ENCODE results near the gene TMEM108. TPM values are rescaled to one million over a fixed set of nuclear protein-coding genes. Genes with fewer than 3 reads are reported as not detected.

The TMEM108 gene
- polyA plus RNA-seq, 1 of the 3 experiments (the other 2 are of a cell fraction) = 8.6 TPM

DNA sequence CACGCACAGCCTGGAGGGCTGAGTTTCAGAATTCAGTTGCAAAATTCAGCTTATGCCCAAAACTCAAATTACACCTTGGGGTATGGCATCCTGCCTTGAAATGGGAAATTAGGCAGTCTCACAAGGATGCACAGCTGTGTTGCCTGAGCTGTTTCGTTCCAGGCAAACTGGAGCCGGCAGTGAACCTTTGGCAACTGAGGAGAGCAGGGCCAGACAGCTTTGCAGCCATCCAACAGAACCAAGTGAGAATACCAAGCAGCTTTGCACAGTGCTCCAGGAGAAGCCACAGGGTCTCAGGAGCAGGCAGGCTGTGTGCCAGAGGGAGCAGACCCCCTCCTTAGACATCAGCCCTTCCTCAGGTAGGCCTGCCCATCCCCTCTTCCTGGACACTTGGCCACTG lies 329.2 kb downstream of the TMEM108 start:
- CTCF ChIA-PET = interaction anchor here (2.6 kb wide), 1 partner anchor 17 kb away, joined by 9 read pairs; no protein-coding TSS in a partner anchor

GRCh38 chr3:133367956-133368355 lies 329.8 kb downstream of the TMEM108 start:
- no peak overlapping the region for H3K27ac ChIP-seq (ENCODE audit: low read depth in 2 of 2, low read length in 1 of 2)

More for the DNA sequence above, 329.2 kb downstream of the TMEM108 start:
- TF ChIP-seq YY1 (IDR thresholded peaks at IDR 0.05; ENCODE audit: low read depth) (no peak), MXI1 (IDR thresholded peaks at IDR 0.05; ENCODE audit: low read depth, low read length) (no peak), ELF1 (IDR thresholded peaks at IDR 0.05) (no peak), RXRA (IDR thresholded peaks at IDR 0.05; ENCODE audit: borderline replicate concordance, low read depth) (no peak)
- TF ChIP-seq, protein P1, sequence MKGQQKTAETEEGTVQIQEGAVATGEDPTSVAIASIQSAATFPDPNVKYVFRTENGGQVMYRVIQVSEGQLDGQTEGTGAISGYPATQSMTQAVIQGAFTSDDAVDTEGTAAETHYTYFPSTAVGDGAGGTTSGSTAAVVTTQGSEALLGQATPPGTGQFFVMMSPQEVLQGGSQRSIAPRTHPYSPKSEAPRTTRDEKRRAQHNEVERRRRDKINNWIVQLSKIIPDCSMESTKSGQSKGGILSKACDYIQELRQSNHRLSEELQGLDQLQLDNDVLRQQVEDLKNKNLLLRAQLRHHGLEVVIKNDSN (IDR thresholded peaks at IDR 0.05; ENCODE audit: borderline replicate concordance, low read depth) = no peak
- TF ChIP-seq, protein P2, sequence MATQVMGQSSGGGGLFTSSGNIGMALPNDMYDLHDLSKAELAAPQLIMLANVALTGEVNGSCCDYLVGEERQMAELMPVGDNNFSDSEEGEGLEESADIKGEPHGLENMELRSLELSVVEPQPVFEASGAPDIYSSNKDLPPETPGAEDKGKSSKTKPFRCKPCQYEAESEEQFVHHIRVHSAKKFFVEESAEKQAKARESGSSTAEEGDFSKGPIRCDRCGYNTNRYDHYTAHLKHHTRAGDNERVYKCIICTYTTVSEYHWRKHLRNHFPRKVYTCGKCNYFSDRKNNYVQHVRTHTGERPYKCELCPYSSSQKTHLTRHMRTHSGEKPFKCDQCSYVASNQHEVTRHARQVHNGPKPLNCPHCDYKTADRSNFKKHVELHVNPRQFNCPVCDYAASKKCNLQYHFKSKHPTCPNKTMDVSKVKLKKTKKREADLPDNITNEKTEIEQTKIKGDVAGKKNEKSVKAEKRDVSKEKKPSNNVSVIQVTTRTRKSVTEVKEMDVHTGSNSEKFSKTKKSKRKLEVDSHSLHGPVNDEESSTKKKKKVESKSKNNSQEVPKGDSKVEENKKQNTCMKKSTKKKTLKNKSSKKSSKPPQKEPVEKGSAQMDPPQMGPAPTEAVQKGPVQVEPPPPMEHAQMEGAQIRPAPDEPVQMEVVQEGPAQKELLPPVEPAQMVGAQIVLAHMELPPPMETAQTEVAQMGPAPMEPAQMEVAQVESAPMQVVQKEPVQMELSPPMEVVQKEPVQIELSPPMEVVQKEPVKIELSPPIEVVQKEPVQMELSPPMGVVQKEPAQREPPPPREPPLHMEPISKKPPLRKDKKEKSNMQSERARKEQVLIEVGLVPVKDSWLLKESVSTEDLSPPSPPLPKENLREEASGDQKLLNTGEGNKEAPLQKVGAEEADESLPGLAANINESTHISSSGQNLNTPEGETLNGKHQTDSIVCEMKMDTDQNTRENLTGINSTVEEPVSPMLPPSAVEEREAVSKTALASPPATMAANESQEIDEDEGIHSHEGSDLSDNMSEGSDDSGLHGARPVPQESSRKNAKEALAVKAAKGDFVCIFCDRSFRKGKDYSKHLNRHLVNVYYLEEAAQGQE (IDR thresholded peaks at IDR 0.05; ENCODE audit: low read depth, low read length) = no peak
- Histone ChIP-seq H3K4me1 (ENCODE audit: control insufficient read depth in 1 of 2, insufficient read depth in 2 of 2, low read depth in 1 of 2, low read length in 1 of 2) (peaks cover 0 to 8% of the 10 kb centered on the region in 2 experiments; a peak in 1 of 4 replicates), H3K9me2 (no peaks in the 10 kb centered on the region), H3K36me3 (replicated peaks in 1 of 2; ENCODE audit: control insufficient read depth in 1 of 2, insufficient read depth in 2 of 2, low read length in 1 of 2) (no peaks in the 10 kb centered on the region), H3K79me2 (ENCODE audit: insufficient read depth) (no peaks in the 10 kb centered on the region), H2AFZ (ENCODE audit: low read depth) (no peak overlapping the region), H3K9me3 (no peaks in the 10 kb centered on the region), H3K27me3 (ENCODE audit: insufficient read depth) (no peaks in the 10 kb centered on the region), H3K4me2 (no peak overlapping the region), H3K4me3 (ENCODE audit: low read depth in 2 of 2, low read length in 1 of 2) (no peak overlapping the region), H4K20me1 (ENCODE audit: insufficient read depth) (no peaks in the 10 kb centered on the region), H3F3A (replicated peaks; ENCODE audit: insufficient read depth) (no peaks in the 10 kb centered on the region), H3K9ac (no peak overlapping the region), H3K27ac (ENCODE audit: low read depth in 2 of 2, low read length in 1 of 2) (no peak overlapping the region)
- no peak for DNase-seq
- WGBS (ENCODE audit: low lambda C conversion rate) = 89% methylated on average over 2 of the region's 3 CpGs
- POLR2A ChIA-PET = no interaction called here

More at GRCh38 chr3:133367956-133368355, 329.8 kb downstream of the TMEM108 start:
- WGBS (ENCODE audit: low lambda C conversion rate) = 33% methylated on average over 1 of the region's 1 CpG
- no peaks in the 10 kb centered on the region for H3K27me3 ChIP-seq (ENCODE audit: insufficient read depth)
- no peaks in the 10 kb centered on the region for H3K9me3 ChIP-seq
- H3K9ac ChIP-seq = no peak overlapping the region
- H3K9me2 ChIP-seq = no peaks in the 10 kb centered on the region
- H3K4me3 ChIP-seq (ENCODE audit: low read depth in 2 of 2, low read length in 1 of 2) = no peak overlapping the region
- peaks cover 0 to 8% of the 10 kb centered on the region in 2 experiments; a peak in 1 of 4 replicates for H3K4me1 ChIP-seq (ENCODE audit: control insufficient read depth in 1 of 2, insufficient read depth in 2 of 2, low read depth in 1 of 2, low read length in 1 of 2)
- ChIA-PET POLR2A (no interaction called here), CTCF (interaction anchor here (0.7 to 2.6 kb wide), 3 partner anchors 9 to 54 kb away, joined by 3 to 9 read pairs (median 3); no protein-coding TSS in a partner anchor)
- no peaks in the 10 kb centered on the region for H3K79me2 ChIP-seq (ENCODE audit: insufficient read depth)
- H2AFZ ChIP-seq (ENCODE audit: low read depth) = no peak overlapping the region
- H3K4me2 ChIP-seq = no peak overlapping the region
- no peaks in the 10 kb centered on the region for H4K20me1 ChIP-seq (ENCODE audit: insufficient read depth)
- no peaks in the 10 kb centered on the region for H3K36me3 ChIP-seq (replicated peaks in 1 of 2; ENCODE audit: control insufficient read depth in 1 of 2, insufficient read depth in 2 of 2, low read length in 1 of 2)
- TF ChIP-seq GATA2 (CRISPR knock-in tag; IDR thresholded peaks at IDR 0.05) (no peak), YY1 (IDR thresholded peaks at IDR 0.05; ENCODE audit: low read depth) (no peak), TCF12 (IDR thresholded peaks at IDR 0.05) (no peak), RXRA (IDR thresholded peaks at IDR 0.05; ENCODE audit: borderline replicate concordance, low read depth) (no peak), RCOR1 (IDR thresholded peaks at IDR 0.05; ENCODE audit: low read length) (no peak), POLR2AphosphoS5 (IDR thresholded peaks at IDR 0.05; ENCODE audit: low read depth, low read length) (no peak), FOXJ3 (CRISPR knock-in tag; IDR thresholded peaks at IDR 0.05) (no peak)
- TF ChIP-seq, protein P3, sequence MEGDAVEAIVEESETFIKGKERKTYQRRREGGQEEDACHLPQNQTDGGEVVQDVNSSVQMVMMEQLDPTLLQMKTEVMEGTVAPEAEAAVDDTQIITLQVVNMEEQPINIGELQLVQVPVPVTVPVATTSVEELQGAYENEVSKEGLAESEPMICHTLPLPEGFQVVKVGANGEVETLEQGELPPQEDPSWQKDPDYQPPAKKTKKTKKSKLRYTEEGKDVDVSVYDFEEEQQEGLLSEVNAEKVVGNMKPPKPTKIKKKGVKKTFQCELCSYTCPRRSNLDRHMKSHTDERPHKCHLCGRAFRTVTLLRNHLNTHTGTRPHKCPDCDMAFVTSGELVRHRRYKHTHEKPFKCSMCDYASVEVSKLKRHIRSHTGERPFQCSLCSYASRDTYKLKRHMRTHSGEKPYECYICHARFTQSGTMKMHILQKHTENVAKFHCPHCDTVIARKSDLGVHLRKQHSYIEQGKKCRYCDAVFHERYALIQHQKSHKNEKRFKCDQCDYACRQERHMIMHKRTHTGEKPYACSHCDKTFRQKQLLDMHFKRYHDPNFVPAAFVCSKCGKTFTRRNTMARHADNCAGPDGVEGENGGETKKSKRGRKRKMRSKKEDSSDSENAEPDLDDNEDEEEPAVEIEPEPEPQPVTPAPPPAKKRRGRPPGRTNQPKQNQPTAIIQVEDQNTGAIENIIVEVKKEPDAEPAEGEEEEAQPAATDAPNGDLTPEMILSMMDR (IDR thresholded peaks at IDR 0.05) = no peak
- TF ChIP-seq, protein P2 (IDR thresholded peaks at IDR 0.05; ENCODE audit: low read depth, low read length) = no peak
- TF ChIP-seq, protein P1 (IDR thresholded peaks at IDR 0.05; ENCODE audit: borderline replicate concordance, low read depth) = no peak
- no peaks in the 10 kb centered on the region for H3F3A ChIP-seq (replicated peaks; ENCODE audit: insufficient read depth)
- no peak for DNase-seq

Data from SK-N-SH (cell line).